Measurements from ENCODE around the gene CD81. TPM values are rescaled to one million over a fixed set of nuclear protein-coding genes. Genes with fewer than 3 reads are reported as not detected.

CD81 gene
- total RNA-seq, 2 experiments from 2014 or later = 181 to 183 TPM

DNA sequence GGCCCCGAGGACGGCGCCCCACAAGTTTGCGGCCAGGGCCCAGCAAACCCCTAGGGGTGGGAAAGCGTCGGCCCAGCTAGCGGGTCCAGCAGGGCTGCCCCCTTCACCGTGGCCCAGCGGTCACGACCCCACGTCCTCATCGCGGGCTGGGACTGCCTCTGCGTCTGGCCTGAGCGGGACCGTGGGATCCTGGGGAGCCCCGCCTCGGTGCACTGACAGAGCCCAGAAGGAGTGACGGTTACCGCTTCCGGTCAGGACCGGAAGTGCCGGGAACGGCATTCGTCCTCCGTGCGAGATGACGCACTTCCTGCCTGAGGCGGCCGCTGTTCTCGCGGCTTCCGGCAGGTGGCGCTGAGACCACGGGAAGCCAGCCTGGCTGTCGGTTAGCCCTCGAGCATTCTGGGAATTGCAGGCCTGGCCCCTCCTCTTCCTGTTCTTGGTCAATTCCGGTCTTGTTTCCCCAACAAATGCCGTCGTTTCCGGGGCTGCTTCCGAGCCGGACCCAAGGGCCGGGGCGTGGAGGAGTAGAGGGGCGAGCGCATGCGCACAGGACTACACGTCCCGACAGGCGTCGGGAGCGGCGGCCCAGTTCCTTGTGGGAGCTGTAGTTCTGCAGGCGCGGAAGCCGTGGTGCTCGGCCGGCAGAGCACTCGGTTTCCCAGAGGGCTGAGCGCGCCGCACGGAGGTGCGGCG is 23.1 kb downstream of the CD81 start, which contains the start of gene TSSC4:
TSS of gene TSSC4 (plus strand) at position 682 of the 693 bp plus-strand sequence. CDS start 1,884 bp downstream, outside the sequence.
- Mint-ChIP-seq H3K27ac (peak within 1 kb of the TSS; percentile 97), H3K9me3 (no peaks in the 10 kb centered on the region), H3K4me1 (ENCODE audit: low read depth) (peaks cover 17% of the 10 kb centered on the region), H3K27me3 (no peaks in the 10 kb centered on the region), H3K36me3 (ENCODE audit: low read depth) (peaks cover 32% of the 10 kb centered on the region), H3K4me3 (peak within 1 kb of the TSS; percentile 98)
- Histone ChIP-seq H3K9me3 (ENCODE audit: control insufficient read depth in 1 of 2, insufficient read depth in 1 of 2, low read length in 2 of 2) (peaks cover 0 to 4% of the 10 kb centered on the region in 2 experiments), H3K27ac (ENCODE audit: low read depth in 1 of 2, low read length in 2 of 2) (peak within 1 kb of the TSS; percentile 95 to 99), H3K36me3 (ENCODE audit: insufficient read depth, low read length) (peaks cover 42% of the 10 kb centered on the region), H3K4me3 (ENCODE audit: low read length) (peak within 1 kb of the TSS; percentile 89), H3K27me3 (ENCODE audit: control insufficient read depth in 1 of 2, insufficient read depth in 2 of 2, low read length in 2 of 2) (no peaks in the 10 kb centered on the region), H3K4me1 (ENCODE audit: insufficient read depth, low read length) (peaks cover 31% of the 10 kb centered on the region)
- ATAC-seq (ENCODE audit: poor library complexity) = peak; percentile 83
- DNase-seq = peak; percentile 98 to 100 (median 99)
- ChIA-PET CTCF (interaction anchor here (0.7 to 2.2 kb wide), 11 partner anchors 12 to 592 kb away, joined by 3 to 10 read pairs (median 5); partner anchors contain the start of genes C11orf21, CD81, NAP1L4 and TSPAN32), POLR2A (interaction anchor here (0.7 to 3.3 kb wide), 18 partner anchors 12 to 1023 kb away, joined by 3 to 38 read pairs (median 4); partner anchors contain the start of genes C11orf21, CD81, KCNQ1 and NAP1L4)
- intact Hi-C loops (cut with DNase I, micrococcal nuclease) = loop anchor here (1.0 to 10.0 kb wide), 5 partner anchors 22 to 982 kb away; partner anchors contain the start of genes C11orf21 (in 1 of the 2), CARS1 (in 1 of the 2), CTSD (in 1 of the 2) and TSPAN32 (in 1 of the 2)
- TF ChIP-seq, protein P1, sequence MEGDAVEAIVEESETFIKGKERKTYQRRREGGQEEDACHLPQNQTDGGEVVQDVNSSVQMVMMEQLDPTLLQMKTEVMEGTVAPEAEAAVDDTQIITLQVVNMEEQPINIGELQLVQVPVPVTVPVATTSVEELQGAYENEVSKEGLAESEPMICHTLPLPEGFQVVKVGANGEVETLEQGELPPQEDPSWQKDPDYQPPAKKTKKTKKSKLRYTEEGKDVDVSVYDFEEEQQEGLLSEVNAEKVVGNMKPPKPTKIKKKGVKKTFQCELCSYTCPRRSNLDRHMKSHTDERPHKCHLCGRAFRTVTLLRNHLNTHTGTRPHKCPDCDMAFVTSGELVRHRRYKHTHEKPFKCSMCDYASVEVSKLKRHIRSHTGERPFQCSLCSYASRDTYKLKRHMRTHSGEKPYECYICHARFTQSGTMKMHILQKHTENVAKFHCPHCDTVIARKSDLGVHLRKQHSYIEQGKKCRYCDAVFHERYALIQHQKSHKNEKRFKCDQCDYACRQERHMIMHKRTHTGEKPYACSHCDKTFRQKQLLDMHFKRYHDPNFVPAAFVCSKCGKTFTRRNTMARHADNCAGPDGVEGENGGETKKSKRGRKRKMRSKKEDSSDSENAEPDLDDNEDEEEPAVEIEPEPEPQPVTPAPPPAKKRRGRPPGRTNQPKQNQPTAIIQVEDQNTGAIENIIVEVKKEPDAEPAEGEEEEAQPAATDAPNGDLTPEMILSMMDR (IDR thresholded peaks at IDR 0.05) = peak; percentile 96

DNA sequence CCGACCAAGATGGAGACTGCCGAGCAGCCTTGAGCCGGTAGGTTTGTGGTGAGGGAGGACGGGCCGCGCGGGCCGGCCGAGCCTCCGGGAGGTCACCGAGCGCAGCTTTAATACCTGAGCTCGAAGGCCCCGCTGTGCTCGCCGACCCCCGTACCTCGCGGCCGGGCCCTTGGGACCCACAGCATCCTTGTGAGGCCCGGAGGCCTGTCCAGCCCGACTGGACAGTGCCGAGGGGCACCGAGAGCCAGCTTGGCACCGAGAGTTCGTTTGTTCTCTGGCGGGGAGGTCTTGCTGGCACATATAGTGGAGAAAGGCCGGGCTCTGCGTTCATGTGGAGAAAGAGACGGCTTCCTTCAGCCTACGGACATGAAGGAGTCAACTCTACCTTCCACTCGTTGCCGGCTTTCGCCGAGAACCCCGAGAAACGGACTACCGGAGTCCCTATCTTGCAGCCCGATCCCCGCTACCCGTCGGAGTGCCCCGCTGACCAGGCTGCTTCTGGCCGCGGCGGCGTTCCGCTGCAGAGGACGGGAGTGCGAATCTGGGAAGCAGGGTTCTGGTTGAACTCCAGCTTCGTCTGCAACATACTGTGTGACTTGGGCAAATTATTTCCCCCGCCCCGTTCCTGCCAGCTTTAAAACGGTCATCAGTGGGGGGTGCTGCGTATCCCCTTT is 23.8 kb downstream of the CD81 start:
- Histone ChIP-seq H3K27me3 (ENCODE audit: control insufficient read depth in 1 of 2, insufficient read depth in 2 of 2, low read length in 2 of 2) (no peaks in the 10 kb centered on the region), H3K4me1 (ENCODE audit: insufficient read depth, low read length) (peaks cover 31% of the 10 kb centered on the region), H3K36me3 (ENCODE audit: insufficient read depth, low read length) (peaks cover 35% of the 10 kb centered on the region), H3K4me3 (ENCODE audit: low read length) (peak overlapping the region; percentile 89), H3K27ac (ENCODE audit: low read depth in 1 of 2, low read length in 2 of 2) (peak overlapping the region; percentile 78 to 91), H3K9me3 (ENCODE audit: control insufficient read depth in 1 of 2, insufficient read depth in 1 of 2, low read length in 2 of 2) (peaks cover 0 to 4% of the 10 kb centered on the region in 2 experiments)
- ChIA-PET POLR2A (interaction anchor here (0.7 to 3.3 kb wide), 17 partner anchors 12 to 1022 kb away, joined by 3 to 38 read pairs (median 5); partner anchors contain the start of genes C11orf21, CD81, KCNQ1 and NAP1L4), CTCF (interaction anchor here (0.7 to 2.2 kb wide), 10 partner anchors 13 to 591 kb away, joined by 3 to 10 read pairs (median 4); partner anchors contain the start of genes C11orf21, CD81, NAP1L4 and TSPAN32)
- Mint-ChIP-seq H3K9me3 (no peaks in the 10 kb centered on the region), H3K27me3 (no peaks in the 10 kb centered on the region), H3K4me1 (ENCODE audit: low read depth) (peaks cover 17% of the 10 kb centered on the region), H3K27ac (peak overlapping the region; percentile 97), H3K4me3 (peak overlapping the region; percentile 98), H3K36me3 (ENCODE audit: low read depth) (peaks cover 32% of the 10 kb centered on the region)
- intact Hi-C loops (cut with DNase I, micrococcal nuclease) = loop anchor here (1.0 to 10.0 kb wide), 5 partner anchors 23 to 981 kb away; partner anchors contain the start of genes C11orf21 (in 1 of the 2), CARS1 (in 1 of the 2), CTSD (in 1 of the 2) and TSPAN32 (in 1 of the 2)
- TF ChIP-seq, protein P1 (IDR thresholded peaks at IDR 0.05) = no peak
- ATAC-seq (ENCODE audit: poor library complexity) (no peak), DNase-seq (peak in 1 of 14 experiments; percentile 26)
